Testis (tissue), 3 donors: ENCODE results near the gene COX7A2L. TPM values are rescaled to one million over a fixed set of nuclear protein-coding genes. Genes with fewer than 3 reads are reported as not detected.

Experiments
- DNase-seq: peaks from one replicate; pipeline ENCODE4 v3.0.0-alpha.2; 2019
- H3K27ac ChIP-seq, 2 donors: fragments of 200-600 bp; sonication (generic); one replicate each; pipeline ENCODE4 v1.5.1; 2019
- H3K27me3 ChIP-seq: fragments of 200-600 bp; sonication (generic); one replicate; pipeline ENCODE4 v1.5.1; 2019
- H3K36me3 ChIP-seq: fragments of 200-600 bp; sonication (generic); one replicate; pipeline ENCODE4 v1.5.1; 2017; ENCODE audit warnings: low read depth; ENCODE audit errors: missing control alignments
- H3K4me1 ChIP-seq: fragments of 200-600 bp; sonication (generic); one replicate; pipeline ENCODE4 v1.5.1; 2019
- H3K4me3 ChIP-seq, 2 donors: fragments of 200-600 bp; sonication (generic); one replicate each; pipeline ENCODE4 v1.5.1; 2017 to 2019
- H3K9me3 ChIP-seq: fragments of 200-600 bp; sonication (generic); one replicate; pipeline ENCODE4 v1.5.1; 2017
- POLR2A ChIP-seq: fragments of 450-650 bp; IDR thresholded peaks from one replicate; pipeline ENCODE4 v1.6.1; 2017; ENCODE audit warnings: antibody characterized with exemption, mild to moderate bottlenecking, moderate library complexity
- WGBS, 2 donors: methylation state at CpG; one replicate each; pipeline ENCODE4 v1.1.5; 2018; 5-methylcytosine and 5-hydroxymethylcytosine counted together
- intact Hi-C: fragments of 100-400 bp; cut with DNase I; formaldehyde crosslinking; loops from one replicate; pipeline ENCODE4 v1.15.1; 2023; ENCODE audit warnings: low total_unique reads
- polyA plus RNA-seq: library from polyadenylated mRNA; stranded (reverse); fragments of 350-450 nt; fragmentation: Illumina TruSeq; extraction: RNeasy Lipid Tissue Mini Kit (QIAGEN cat#74804); gene quantifications from one replicate; pipeline ENCODE4 v1.2.3, GENCODE V29; 2014; ENCODE audit warnings: low read depth, low replicate concordance; ENCODE audit not compliant: insufficient read depth
- total RNA-seq, 2 donors: library from RNA; depleted of rRNA; stranded (reverse); fragments of >200 nt; gene quantifications; one replicate each; pipeline ENCODE4 v1.2.3, GENCODE V29; 2016
- TF ChIP-seq, protein P1 (sequence below), 3 experiments: fragments of 450-650 bp in 2 of 3; fragments of 200-600 bp in 1 of 3; sonication (generic) in 1 of 3; IDR thresholded peaks; one replicate each; pipeline ENCODE4 v1.5.1; 2016 to 2019; ENCODE audit warnings: antibody characterized with exemption in 3 of 3, mild to moderate bottlenecking in 2 of 3, moderate library complexity in 1 of 3

Gene COX7A2L
- total and polyA plus RNA-seq, 3 donors from 2014 or later = 134 to 143 (median 142) TPM

GRCh38 chr2:42321452-42322064, 39.5 kb downstream of the COX7A2L start:
- Histone ChIP-seq H3K4me3 (no peak overlapping the region), H3K27me3 (no peaks in the 10 kb centered on the region), H3K36me3 (no peaks in the 10 kb centered on the region), H3K27ac (no peak overlapping the region), H3K9me3 (no peaks in the 10 kb centered on the region), H3K4me1 (no peaks in the 10 kb centered on the region)
- 69 to 79% methylated on average over 2 of the region's 2 CpGs for WGBS, 2 donors
- TF ChIP-seq POLR2A = no peak
- TF ChIP-seq, protein P1, sequence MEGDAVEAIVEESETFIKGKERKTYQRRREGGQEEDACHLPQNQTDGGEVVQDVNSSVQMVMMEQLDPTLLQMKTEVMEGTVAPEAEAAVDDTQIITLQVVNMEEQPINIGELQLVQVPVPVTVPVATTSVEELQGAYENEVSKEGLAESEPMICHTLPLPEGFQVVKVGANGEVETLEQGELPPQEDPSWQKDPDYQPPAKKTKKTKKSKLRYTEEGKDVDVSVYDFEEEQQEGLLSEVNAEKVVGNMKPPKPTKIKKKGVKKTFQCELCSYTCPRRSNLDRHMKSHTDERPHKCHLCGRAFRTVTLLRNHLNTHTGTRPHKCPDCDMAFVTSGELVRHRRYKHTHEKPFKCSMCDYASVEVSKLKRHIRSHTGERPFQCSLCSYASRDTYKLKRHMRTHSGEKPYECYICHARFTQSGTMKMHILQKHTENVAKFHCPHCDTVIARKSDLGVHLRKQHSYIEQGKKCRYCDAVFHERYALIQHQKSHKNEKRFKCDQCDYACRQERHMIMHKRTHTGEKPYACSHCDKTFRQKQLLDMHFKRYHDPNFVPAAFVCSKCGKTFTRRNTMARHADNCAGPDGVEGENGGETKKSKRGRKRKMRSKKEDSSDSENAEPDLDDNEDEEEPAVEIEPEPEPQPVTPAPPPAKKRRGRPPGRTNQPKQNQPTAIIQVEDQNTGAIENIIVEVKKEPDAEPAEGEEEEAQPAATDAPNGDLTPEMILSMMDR (IDR thresholded peaks at IDR 0.05) = no peak
- DNase-seq = no peak
- intact Hi-C loops = no loop called here

- intact Hi-C loops = no loop called here
- Histone ChIP-seq H3K9me3 (no peaks in the 10 kb centered on the region), H3K27ac (no peak overlapping the region), H3K4me3 (no peak overlapping the region), H3K27me3 (no peaks in the 10 kb centered on the region), H3K36me3 (no peaks in the 10 kb centered on the region), H3K4me1 (no peaks in the 10 kb centered on the region)
- TF ChIP-seq, protein P1 (IDR thresholded peaks at IDR 0.05) = no peak
- TF ChIP-seq POLR2A = no peak
- no peak for DNase-seq
- WGBS, 2 donors = 88 to 98% methylated on average over 5 of the region's 5 CpGs
Measured at GRCh38 chr2:42319265-42319664, 41.8 kb downstream of the COX7A2L start.

- intact Hi-C loops = no loop called here
- Histone ChIP-seq H3K36me3 (no peaks in the 10 kb centered on the region), H3K27me3 (no peaks in the 10 kb centered on the region), H3K4me1 (no peaks in the 10 kb centered on the region), H3K4me3 (no peak overlapping the region), H3K27ac (no peak overlapping the region), H3K9me3 (no peaks in the 10 kb centered on the region)
- no peak for DNase-seq
- TF ChIP-seq POLR2A = no peak
- TF ChIP-seq, protein P1 (IDR thresholded peaks at IDR 0.05) = no peak
Measured at GRCh38 chr2:42317945-42318344, 43.1 kb downstream of the COX7A2L start.

DNA sequence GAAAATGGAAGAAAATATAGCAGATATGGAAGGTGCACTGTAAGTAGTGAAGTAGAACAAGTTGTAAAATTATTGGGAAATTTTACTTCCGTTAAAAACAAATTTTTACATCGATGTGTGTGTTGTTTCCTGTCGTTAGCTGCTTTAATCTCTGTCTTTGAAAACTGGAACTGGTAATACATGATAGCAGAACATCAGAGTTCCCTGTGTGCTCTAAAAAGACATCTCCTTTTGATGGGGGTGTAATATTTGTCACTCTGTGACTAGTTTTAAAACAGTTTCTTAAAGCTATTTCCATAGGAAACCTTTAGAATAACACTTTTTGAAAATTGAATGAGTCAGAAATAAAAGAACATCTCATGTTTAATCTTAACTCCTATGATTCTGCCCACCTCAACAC, 43.5 kb downstream of the COX7A2L start:
- H3K27me3 ChIP-seq = no peaks in the 10 kb centered on the region
- no peak for DNase-seq
- no peak overlapping the region for H3K4me3 ChIP-seq
- intact Hi-C loops = no loop called here
- H3K9me3 ChIP-seq = no peaks in the 10 kb centered on the region
- 85 to 91% methylated on average over 3 of the region's 3 CpGs for WGBS, 2 donors
- no peak overlapping the region for H3K27ac ChIP-seq
- H3K4me1 ChIP-seq = no peaks in the 10 kb centered on the region
- H3K36me3 ChIP-seq = no peaks in the 10 kb centered on the region
- TF ChIP-seq POLR2A = no peak
- TF ChIP-seq, protein P1 (IDR thresholded peaks at IDR 0.05) = no peak

- no peak for DNase-seq
- Histone ChIP-seq H3K4me3 (no peak overlapping the region), H3K9me3 (no peaks in the 10 kb centered on the region), H3K27ac (no peak overlapping the region), H3K36me3 (no peaks in the 10 kb centered on the region), H3K4me1 (no peaks in the 10 kb centered on the region), H3K27me3 (no peaks in the 10 kb centered on the region)
- WGBS, 2 donors = 94 to 98% methylated on average over 3 of the region's 3 CpGs
- no peak for TF ChIP-seq POLR2A
- TF ChIP-seq, protein P1 (IDR thresholded peaks at IDR 0.05) = no peak
- intact Hi-C loops = no loop called here
Measured at GRCh38 chr2:42316910-42317309, 44.1 kb downstream of the COX7A2L start.
